Endodermal cell (in vitro differentiated cells): ENCODE measurements around the gene APOBEC3A. TPM values are rescaled to one million over a fixed set of nuclear protein-coding genes. Genes with fewer than 3 reads are reported as not detected.

ENCODE experiments used
- DNase-seq: peaks from one replicate; pipeline ENCODE4 v3.0.0-alpha.2; 2017
- H3K27ac ChIP-seq: 2 replicates; pipeline ENCODE4 v1.5.1; 2013; ENCODE audit warnings: mild to moderate bottlenecking, low read depth, low read length, moderate library complexity
- H3K27me3 ChIP-seq: 2 replicates; pipeline ENCODE4 v1.6.1; 2013; ENCODE audit warnings: mild to moderate bottlenecking, low read length, moderate library complexity; ENCODE audit not compliant: insufficient read depth, control insufficient read depth, poor library complexity, severe bottlenecking
- H3K36me3 ChIP-seq: 2 replicates; pipeline ENCODE4 v1.7.0; 2013; ENCODE audit warnings: mild to moderate bottlenecking, low read length, moderate library complexity; ENCODE audit not compliant: control insufficient read depth, insufficient read depth
- H3K4me1 ChIP-seq: one replicate; pipeline ENCODE4 v1.7.0; 2013; ENCODE audit warnings: low read length; ENCODE audit not compliant: control insufficient read depth, insufficient read depth
- H3K4me3 ChIP-seq: 2 replicates; pipeline ENCODE4 v1.5.1; 2013; ENCODE audit warnings: mild to moderate bottlenecking, low read length, moderate library complexity
- H3K9ac ChIP-seq: 2 replicates; pipeline ENCODE4 v1.6.1; 2013; ENCODE audit warnings: mild to moderate bottlenecking, low read length, moderate library complexity; ENCODE audit not compliant: poor library complexity, severe bottlenecking; ENCODE audit errors: extremely low read depth
- H3K9me3 ChIP-seq: 2 replicates; pipeline ENCODE4 v1.6.1; 2013; ENCODE audit warnings: mild to moderate bottlenecking, low read length, moderate library complexity; ENCODE audit not compliant: control insufficient read depth
- H3K27ac Mint-ChIP-seq: 2 replicates; pipeline ENCODE4 v1.8.0; 2020; ENCODE audit warnings: mixed read lengths
- H3K27me3 Mint-ChIP-seq: 2 replicates; pipeline ENCODE4 v1.8.0; 2021; ENCODE audit warnings: mild to moderate bottlenecking, mixed read lengths; ENCODE audit not compliant: insufficient read depth
- H3K36me3 Mint-ChIP-seq: 2 replicates; pipeline ENCODE4 v1.8.0; 2020; ENCODE audit warnings: low read depth, mixed read lengths
- H3K4me1 Mint-ChIP-seq: 2 replicates; pipeline ENCODE4 v1.8.0; 2020; ENCODE audit warnings: mixed read lengths
- H3K4me3 Mint-ChIP-seq: 2 replicates; pipeline ENCODE4 v1.8.0; 2020; ENCODE audit warnings: mild to moderate bottlenecking, moderate library complexity, mixed read lengths
- H3K9me3 Mint-ChIP-seq: 2 replicates; pipeline ENCODE4 v1.8.0; 2020; ENCODE audit warnings: mild to moderate bottlenecking, mixed read lengths
- CTCF ChIP-seq: fragments of 200-600 bp; sonication (generic); conservative IDR thresholded peaks from 2 replicates; pipeline ENCODE4 v1.5.0; 2021; ENCODE audit warnings: antibody characterized with exemption, mild to moderate bottlenecking
- WGBS, 2 experiments: methylation state at CpG; one replicate each; pipeline versions ENCODE4 v1.1.5 to v1.1.7; 2013; ENCODE audit warnings: missing lambda C conversion rate in 2 of 2, mixed read lengths in 1 of 2; ENCODE audit not compliant: insufficient coverage in 1 of 2, insufficient read length in 1 of 2; 5-methylcytosine and 5-hydroxymethylcytosine counted together
- total RNA-seq, 2 donors: library from RNA; stranded (reverse); fragmentation: NEBNext Ultra II Directional in 1 of 2; extraction: Animal tissue kit (Norgen Biotek cat#: 25700) in 1 of 2; gene quantifications; 2 replicates in 1 of 2; 3 replicates in 1 of 2; pipeline ENCODE4 v1.2.1, GENCODE V29; 2021

APOBEC3A gene
- total RNA-seq, 2 donors from 2014 or later, result not detected

GRCh38 chr22:38946771-38947170 is 10.6 kb upstream of the APOBEC3A start:
- WGBS, 2 experiments, result 91 to 95% methylated on average over 5 to 8 of the region's 8 CpGs
- no peaks in the 10 kb centered on the region for H3K36me3 ChIP-seq
- no peak for DNase-seq
- no peak overlapping the region for H3K9ac ChIP-seq
- H3K27ac Mint-ChIP-seq, result no peak overlapping the region
- no peak overlapping the region for H3K27ac ChIP-seq
- no peaks in the 10 kb centered on the region for H3K4me1 ChIP-seq
- TF ChIP-seq CTCF, result no peak
- H3K27me3 ChIP-seq, result no peaks in the 10 kb centered on the region
- no peaks in the 10 kb centered on the region for H3K4me1 Mint-ChIP-seq
- H3K9me3 Mint-ChIP-seq, result no peaks in the 10 kb centered on the region
- H3K9me3 ChIP-seq, result no peaks in the 10 kb centered on the region
- H3K36me3 Mint-ChIP-seq, result no peaks in the 10 kb centered on the region
- H3K4me3 ChIP-seq, result no peak overlapping the region
- no peak overlapping the region for H3K4me3 Mint-ChIP-seq
- H3K27me3 Mint-ChIP-seq, result peaks cover 15% of the 10 kb centered on the region

- Mint-ChIP-seq H3K36me3 (no peaks in the 10 kb centered on the region), H3K4me3 (no peak overlapping the region), H3K9me3 (no peaks in the 10 kb centered on the region), H3K27me3 (peaks cover 15% of the 10 kb centered on the region), H3K27ac (no peak overlapping the region), H3K4me1 (no peaks in the 10 kb centered on the region)
- no peak for DNase-seq
- Histone ChIP-seq H3K4me1 (no peaks in the 10 kb centered on the region), H3K27me3 (no peaks in the 10 kb centered on the region), H3K36me3 (no peaks in the 10 kb centered on the region), H3K4me3 (no peak overlapping the region), H3K9me3 (no peaks in the 10 kb centered on the region), H3K9ac (no peak overlapping the region), H3K27ac (no peak overlapping the region)
- WGBS, 2 experiments, result 87 to 94% methylated on average over 8 to 13 of the region's 14 CpGs
- no peak for TF ChIP-seq CTCF
Measured at GRCh38 chr22:38947321-38948140, 9.9 kb upstream of the APOBEC3A start.

- H3K4me1 ChIP-seq, result no peaks in the 10 kb centered on the region
- Mint-ChIP-seq H3K4me3 (no peak overlapping the region), H3K27ac (no peak overlapping the region), H3K9me3 (no peaks in the 10 kb centered on the region), H3K4me1 (no peaks in the 10 kb centered on the region), H3K36me3 (no peaks in the 10 kb centered on the region), H3K27me3 (peaks cover 16% of the 10 kb centered on the region)
- H3K36me3 ChIP-seq, result no peaks in the 10 kb centered on the region
- peak; percentile 19 for DNase-seq
- no peak for TF ChIP-seq CTCF
- no peak overlapping the region for H3K4me3 ChIP-seq
- 89 to 94% methylated on average over 7 of the region's 7 CpGs for WGBS, 2 experiments
- no peak overlapping the region for H3K27ac ChIP-seq
- no peaks in the 10 kb centered on the region for H3K9me3 ChIP-seq
- no peak overlapping the region for H3K9ac ChIP-seq
- no peaks in the 10 kb centered on the region for H3K27me3 ChIP-seq
Measured at GRCh38 chr22:38948181-38948940, 9.0 kb upstream of the APOBEC3A start.
